Hepatocyte (in vitro differentiated cells): ENCODE data around the gene SUB1. TPM values are rescaled to one million over a fixed set of nuclear protein-coding genes. Genes with fewer than 3 reads are reported as not detected.

Source experiments
- DNase-seq: peaks from one replicate; pipeline ENCODE4 v3.0.0-alpha.2; 2016; ENCODE audit warnings: low spot score
- H2AFZ ChIP-seq: fragments of 200-600 bp; sonication (generic); 2 replicates; pipeline ENCODE4 v1.6.0; 2016; ENCODE audit warnings: antibody characterized with exemption, mild to moderate bottlenecking
- H3K27ac ChIP-seq: fragments of 200-600 bp; sonication (generic); 2 replicates; pipeline ENCODE4 v1.5.1; 2016; ENCODE audit warnings: mild to moderate bottlenecking
- H3K27me3 ChIP-seq: fragments of 200-600 bp; sonication (generic); 2 replicates; pipeline ENCODE4 v1.6.1; 2016
- H3K36me3 ChIP-seq: fragments of 200-600 bp; sonication (generic); replicated peaks from 2 replicates; pipeline ENCODE4 v1.5.1; 2016; ENCODE audit warnings: low read depth; ENCODE audit not compliant: insufficient read depth
- H3K4me1 ChIP-seq: fragments of 200-600 bp; sonication (generic); 2 replicates; pipeline ENCODE4 v1.5.1; 2016; ENCODE audit warnings: mild to moderate bottlenecking, moderate library complexity; ENCODE audit not compliant: insufficient read depth
- H3K4me2 ChIP-seq: fragments of 200-600 bp; sonication (generic); 2 replicates; pipeline ENCODE4 v1.6.0; 2016
- H3K4me3 ChIP-seq: fragments of 200-600 bp; sonication (generic); 2 replicates; pipeline ENCODE4 v1.5.1; 2016; ENCODE audit warnings: mild to moderate bottlenecking
- H3K79me2 ChIP-seq: fragments of 200-600 bp; sonication (generic); 2 replicates; pipeline ENCODE4 v1.6.0; 2017; ENCODE audit warnings: mild to moderate bottlenecking
- H3K9me2 ChIP-seq: fragments of 200-600 bp; sonication (generic); replicated peaks from 2 replicates; pipeline ENCODE4 v1.6.0; 2017; ENCODE audit warnings: mild to moderate bottlenecking; ENCODE audit not compliant: insufficient read depth
- H3K9me3 ChIP-seq: fragments of 200-600 bp; sonication (generic); 2 replicates; pipeline ENCODE4 v1.5.1; 2016; ENCODE audit warnings: low read depth, mild to moderate bottlenecking
- H4K20me1 ChIP-seq: fragments of 200-600 bp; sonication (generic); 2 replicates; pipeline ENCODE4 v1.6.0; 2016; ENCODE audit warnings: mild to moderate bottlenecking; ENCODE audit not compliant: insufficient read depth, poor library complexity, severe bottlenecking
- EZH2 ChIP-seq: fragments of 200-600 bp; sonication (generic); IDR thresholded peaks from 2 replicates; pipeline ENCODE4 v1.6.1; 2016; ENCODE audit warnings: antibody characterized with exemption, mild to moderate bottlenecking, borderline replicate concordance
- EZH2phosphoT487 ChIP-seq: fragments of 200-600 bp; sonication (generic); IDR thresholded peaks from one replicate; pipeline ENCODE4 v1.6.1; 2018; ENCODE audit warnings: antibody characterized with exemption, mild to moderate bottlenecking, low read depth, moderate library complexity; ENCODE audit not compliant: unreplicated experiment, severe bottlenecking
- WGBS: methylation state at CpG from one replicate; pipeline ENCODE4 v1.1.6; 2016; ENCODE audit warnings: low lambda C conversion rate; ENCODE audit errors: missing lambda C conversion rate; 5-methylcytosine and 5-hydroxymethylcytosine counted together
- polyA plus RNA-seq: library from polyadenylated mRNA; unstranded; fragments of >200 nt; fragmentation: Nextera tagmentation; extraction: Ambion mirVana; gene quantifications from 2 replicates; pipeline ENCODE4 v1.2.1, GENCODE V29; 2016
- total RNA-seq: library from RNA; depleted of rRNA; stranded (reverse); fragments of >200 nt; gene quantifications from 2 replicates; pipeline ENCODE4 v1.2.3, GENCODE V29; 2014
- TF ChIP-seq, protein P1 (sequence below): fragments of 200-600 bp; sonication (generic); IDR thresholded peaks from 2 replicates; pipeline ENCODE4 v1.5.1; 2016; ENCODE audit warnings: antibody characterized with exemption, mild to moderate bottlenecking; ENCODE audit not compliant: poor library complexity

SUB1 gene
- total and polyA plus RNA-seq, 2 experiments from 2014 or later, result 340 to 394 TPM

GRCh38 chr5:32651088-32651487 lies 65.7 kb downstream of the SUB1 start:
- Histone ChIP-seq H3K27ac (no peak overlapping the region), H3K4me2 (no peak overlapping the region), H4K20me1 (no peaks in the 10 kb centered on the region), H3K36me3 (no peaks in the 10 kb centered on the region), H3K4me1 (no peaks in the 10 kb centered on the region), H3K27me3 (no peaks in the 10 kb centered on the region), H3K9me2 (no peaks in the 10 kb centered on the region), H2AFZ (no peak overlapping the region), H3K79me2 (no peaks in the 10 kb centered on the region), H3K9me3 (no peaks in the 10 kb centered on the region), H3K4me3 (no peak overlapping the region)
- WGBS, result 71% methylated on average over 4 of the region's 4 CpGs
- DNase-seq, result no peak
- TF ChIP-seq EZH2, result no peak
- no peak for TF ChIP-seq EZH2phosphoT487
- TF ChIP-seq, protein P1, sequence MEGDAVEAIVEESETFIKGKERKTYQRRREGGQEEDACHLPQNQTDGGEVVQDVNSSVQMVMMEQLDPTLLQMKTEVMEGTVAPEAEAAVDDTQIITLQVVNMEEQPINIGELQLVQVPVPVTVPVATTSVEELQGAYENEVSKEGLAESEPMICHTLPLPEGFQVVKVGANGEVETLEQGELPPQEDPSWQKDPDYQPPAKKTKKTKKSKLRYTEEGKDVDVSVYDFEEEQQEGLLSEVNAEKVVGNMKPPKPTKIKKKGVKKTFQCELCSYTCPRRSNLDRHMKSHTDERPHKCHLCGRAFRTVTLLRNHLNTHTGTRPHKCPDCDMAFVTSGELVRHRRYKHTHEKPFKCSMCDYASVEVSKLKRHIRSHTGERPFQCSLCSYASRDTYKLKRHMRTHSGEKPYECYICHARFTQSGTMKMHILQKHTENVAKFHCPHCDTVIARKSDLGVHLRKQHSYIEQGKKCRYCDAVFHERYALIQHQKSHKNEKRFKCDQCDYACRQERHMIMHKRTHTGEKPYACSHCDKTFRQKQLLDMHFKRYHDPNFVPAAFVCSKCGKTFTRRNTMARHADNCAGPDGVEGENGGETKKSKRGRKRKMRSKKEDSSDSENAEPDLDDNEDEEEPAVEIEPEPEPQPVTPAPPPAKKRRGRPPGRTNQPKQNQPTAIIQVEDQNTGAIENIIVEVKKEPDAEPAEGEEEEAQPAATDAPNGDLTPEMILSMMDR, result no peak

DNA sequence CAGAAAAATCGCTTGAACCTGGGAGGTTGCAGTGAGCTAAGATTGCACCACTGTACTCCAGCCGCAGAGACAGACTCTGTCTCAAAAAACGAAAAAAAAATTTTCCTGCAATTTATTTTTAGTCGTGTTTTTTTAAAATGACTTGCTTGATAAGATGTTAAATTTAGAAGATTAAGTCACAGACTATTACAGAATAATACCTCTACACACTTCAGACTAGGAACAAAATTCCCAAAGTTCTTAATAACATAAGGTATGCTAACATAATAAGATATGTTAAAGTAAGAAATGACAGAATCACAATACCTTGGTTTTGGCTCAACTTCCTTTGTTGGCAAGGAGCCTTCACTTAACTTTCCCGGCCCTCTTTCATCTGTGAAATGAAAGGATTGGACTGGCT lies 66.3 kb downstream of the SUB1 start:
- no peak for DNase-seq
- Histone ChIP-seq H4K20me1 (no peaks in the 10 kb centered on the region), H3K27me3 (no peaks in the 10 kb centered on the region), H3K79me2 (no peaks in the 10 kb centered on the region), H3K4me3 (no peak overlapping the region), H3K9me2 (no peaks in the 10 kb centered on the region), H3K4me1 (no peaks in the 10 kb centered on the region), H3K9me3 (no peaks in the 10 kb centered on the region), H2AFZ (no peak overlapping the region), H3K4me2 (no peak overlapping the region), H3K36me3 (no peaks in the 10 kb centered on the region), H3K27ac (no peak overlapping the region)
- TF ChIP-seq EZH2phosphoT487, result no peak
- 94% methylated on average over 5 of the region's 5 CpGs for WGBS

Other genes with a start within 250 kb of the SUB1 start
- gene ZFR, start 140.8 kb upstream of the SUB1 start, total RNA-seq, result 83.4 and 93.3 TPM in 2 replicates
- 45.0 and 59.1 TPM in 2 replicates for gene ZFR, start 140.8 kb upstream of the SUB1 start, polyA plus RNA-seq
- 18.9 and 20.0 TPM in 2 replicates for gene NPR3, start 125.8 kb downstream of the SUB1 start, total RNA-seq
- gene NPR3, start 125.8 kb downstream of the SUB1 start, polyA plus RNA-seq, result 3.6 and 6.9 TPM in 2 replicates